H54 (cell line): ENCODE measurements around the gene TSC1.
A peak's percentile ranks its signal among the peaks of the same experiment; 100 is the strongest.
"Not testable (repeated sequence)": the region's sequence is repeated elsewhere in the genome, so short reads cannot be mapped to it uniquely, and the experiment has no call there.

Experiments
- DNase-seq: peaks from one replicate; pipeline ENCODE4 v3.0.0; 2011; ENCODE audit warnings: low spot score, mixed read lengths; ENCODE audit not compliant: insufficient read length
- FAIRE-seq: peaks from 3 replicates; lab custom pipeline; 2011; peaks lifted over from hg19 to GRCh38; lab: Jason Lieb, UNC
- POLR2A ChIP-seq: IDR thresholded peaks from 2 replicates; pipeline ENCODE4 v1.6.1; 2011; ENCODE audit warnings: low read depth, mild to moderate bottlenecking, low read length

TSC1 gene

GRCh38 chr9:132944294-132945185, at the start of gene TSC1:
TSC1 (minus strand) TSS chr9:132944616; CDS start chr9:132928872, 15,744 bp downstream.
- FAIRE-seq: peak; percentile 15
- peak; percentile 69 for TF ChIP-seq POLR2A
- peak; percentile 88 for DNase-seq

GRCh38 chr9:132993511-132993939, 49.1 kb upstream of the TSC1 start:
- FAIRE-seq (no peak), DNase-seq (no peak)

GRCh38 chr9:132991351-132992300, 47.2 kb upstream of the TSC1 start:
- FAIRE-seq: no peak
- no peak for TF ChIP-seq POLR2A
- DNase-seq: no peak

More at GRCh38 chr9:132993511-132993939, 49.1 kb upstream of the TSC1 start:
- TF ChIP-seq POLR2A: no peak

- DNase-seq (no peak), FAIRE-seq (no peak)
- no peak for TF ChIP-seq POLR2A
Observed at GRCh38 chr9:132990781-132991180, 46.4 kb upstream of the TSC1 start.

GRCh38 chr9:132989998-132990557, 45.7 kb upstream of the TSC1 start:
- FAIRE-seq, DNase-seq: not testable (repeated sequence)

GRCh38 chr9:132989414-132989996, 45.1 kb upstream of the TSC1 start:
- FAIRE-seq: no peak

GRCh38 chr9:132989014-132989310, 44.5 kb upstream of the TSC1 start:
- no peak for DNase-seq
- TF ChIP-seq POLR2A: no peak
- no peak for FAIRE-seq

More at GRCh38 chr9:132989414-132989996, 45.1 kb upstream of the TSC1 start:
- no peak for DNase-seq
- no peak for TF ChIP-seq POLR2A

GRCh38 chr9:132988244-132989013, 44.0 kb upstream of the TSC1 start:
- TF ChIP-seq POLR2A: no peak
- DNase-seq: no peak
- no peak for FAIRE-seq

GRCh38 chr9:132986640-132987620, 42.5 kb upstream of the TSC1 start:
- FAIRE-seq (no peak), DNase-seq (peak; percentile 82)
- TF ChIP-seq POLR2A: no peak

GRCh38 chr9:132986114-132986513, 41.7 kb upstream of the TSC1 start:
- DNase-seq (no peak), FAIRE-seq (no peak)
- no peak for TF ChIP-seq POLR2A

GRCh38 chr9:132985489-132985888, 41.1 kb upstream of the TSC1 start:
- TF ChIP-seq POLR2A: no peak
- DNase-seq (no peak), FAIRE-seq (no peak)

GRCh38 chr9:132985071-132985350, 40.6 kb upstream of the TSC1 start:
- TF ChIP-seq POLR2A: no peak
- FAIRE-seq (no peak), DNase-seq (no peak)
